Esophagus muscularis mucosa (tissue), 4 donors: ENCODE measurements around the gene NFAT5. TPM values are rescaled to one million over a fixed set of nuclear protein-coding genes. Genes with fewer than 3 reads are reported as not detected.

ENCODE experiments used
- DNase-seq: peaks from one replicate; pipeline ENCODE4 v3.0.0-alpha.2; 2017; ENCODE audit errors: extremely low spot score
- H3K27ac ChIP-seq, 4 donors: fragments of 200-600 bp; sonication (generic); replicated peaks in 1 of 4; 1 replicate in 3 of 4; 2 replicates in 1 of 4; pipeline ENCODE4 v1.5.1; 2016 to 2019; ENCODE audit warnings: mild to moderate bottlenecking in 1 of 4
- H3K27me3 ChIP-seq, 4 donors: fragments of 200-600 bp; sonication (generic); one replicate each; pipeline versions ENCODE4 v1.5.1 to v1.6.0; 2016 to 2019
- H3K36me3 ChIP-seq, 4 donors: fragments of 200-600 bp; sonication (generic); one replicate each; pipeline ENCODE4 v1.5.1; 2016 to 2019
- H3K4me1 ChIP-seq, 4 donors: fragments of 200-600 bp; sonication (generic); one replicate each; pipeline ENCODE4 v1.5.1; 2016 to 2019
- H3K4me3 ChIP-seq, 4 donors: fragments of 200-600 bp; sonication (generic); 1 replicate in 2 of 4; 2 replicates in 2 of 4; pipeline ENCODE4 v1.5.1; 2016 to 2019; ENCODE audit warnings: mild to moderate bottlenecking in 4 of 4, moderate library complexity in 1 of 4
- H3K9me3 ChIP-seq, 4 donors: fragments of 200-600 bp; sonication (generic); 1 replicate in 3 of 4; 2 replicates in 1 of 4; pipeline ENCODE4 v1.5.1; 2016 to 2019
- EP300 ChIP-seq: sonication (generic); formaldehyde crosslinking; IDR thresholded peaks from one replicate; pipeline ENCODE4 v1.6.1; 2017; ENCODE audit warnings: antibody characterized with exemption
- POLR2A ChIP-seq: fragments of 450-650 bp; IDR thresholded peaks from one replicate; pipeline ENCODE4 v1.6.1; 2017; ENCODE audit warnings: antibody characterized with exemption, moderate library complexity, mild to moderate bottlenecking, low read depth
- POLR2AphosphoS5 ChIP-seq, 2 donors: sonication (generic); formaldehyde crosslinking; IDR thresholded peaks; one replicate each; pipeline ENCODE4 v1.6.1; 2017; ENCODE audit warnings: antibody characterized with exemption in 2 of 2
- WGBS: methylation state at CpG from one replicate; pipeline ENCODE4 v1.1.5; 2018; 5-methylcytosine and 5-hydroxymethylcytosine counted together
- intact Hi-C: fragments of 100-400 bp; cut with DNase I; formaldehyde crosslinking; loops from one replicate; pipeline ENCODE4 v1.15.1; 2023
- total RNA-seq, 4 donors: library from RNA; depleted of rRNA; stranded (reverse); fragments of >200 nt; gene quantifications; one replicate each; pipeline versions ENCODE4 v1.1.0 to v1.2.1, GENCODE V29; 2016
- TF ChIP-seq, protein P1 (sequence below), 3 experiments: fragments of 200-600 bp in 2 of 3; fragments of 450-650 bp in 1 of 3; sonication (generic) in 2 of 3; IDR thresholded peaks; one replicate each; pipeline ENCODE4 v1.5.1; 2017 to 2019; ENCODE audit warnings: antibody characterized with exemption in 3 of 3, mild to moderate bottlenecking in 2 of 3, moderate library complexity in 1 of 3

The NFAT5 gene
- total RNA-seq, 4 donors from 2014 or later = 47.1 to 68.4 (median 59.6) TPM

DNA sequence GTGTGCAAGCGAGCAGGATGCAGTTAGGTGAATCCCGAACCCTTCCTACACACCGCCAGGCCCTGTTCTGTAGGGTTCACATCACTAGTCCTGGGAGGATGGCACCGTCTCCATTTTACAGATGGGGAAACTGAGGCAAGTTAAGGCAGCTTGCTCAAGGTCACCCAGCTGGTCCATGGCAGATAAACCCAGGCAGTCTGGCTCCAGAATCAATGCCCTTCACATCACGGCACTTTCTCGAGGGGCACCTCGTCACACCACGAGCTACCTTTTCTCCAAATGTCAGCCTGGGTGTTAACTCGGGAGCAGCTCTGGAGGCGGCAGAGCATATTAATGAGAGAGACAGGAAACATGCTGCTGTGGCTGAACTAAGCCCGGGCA lies 179.5 kb downstream of the NFAT5 start:
- 93% methylated on average over 11 of the region's 11 CpGs for WGBS
- no peak for DNase-seq
- TF ChIP-seq, protein P1, sequence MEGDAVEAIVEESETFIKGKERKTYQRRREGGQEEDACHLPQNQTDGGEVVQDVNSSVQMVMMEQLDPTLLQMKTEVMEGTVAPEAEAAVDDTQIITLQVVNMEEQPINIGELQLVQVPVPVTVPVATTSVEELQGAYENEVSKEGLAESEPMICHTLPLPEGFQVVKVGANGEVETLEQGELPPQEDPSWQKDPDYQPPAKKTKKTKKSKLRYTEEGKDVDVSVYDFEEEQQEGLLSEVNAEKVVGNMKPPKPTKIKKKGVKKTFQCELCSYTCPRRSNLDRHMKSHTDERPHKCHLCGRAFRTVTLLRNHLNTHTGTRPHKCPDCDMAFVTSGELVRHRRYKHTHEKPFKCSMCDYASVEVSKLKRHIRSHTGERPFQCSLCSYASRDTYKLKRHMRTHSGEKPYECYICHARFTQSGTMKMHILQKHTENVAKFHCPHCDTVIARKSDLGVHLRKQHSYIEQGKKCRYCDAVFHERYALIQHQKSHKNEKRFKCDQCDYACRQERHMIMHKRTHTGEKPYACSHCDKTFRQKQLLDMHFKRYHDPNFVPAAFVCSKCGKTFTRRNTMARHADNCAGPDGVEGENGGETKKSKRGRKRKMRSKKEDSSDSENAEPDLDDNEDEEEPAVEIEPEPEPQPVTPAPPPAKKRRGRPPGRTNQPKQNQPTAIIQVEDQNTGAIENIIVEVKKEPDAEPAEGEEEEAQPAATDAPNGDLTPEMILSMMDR (IDR thresholded peaks at IDR 0.05) = no peak
- TF ChIP-seq EP300 = no peak
- no peak for TF ChIP-seq POLR2AphosphoS5 (IDR thresholded peaks at IDR 0.05)
- no peak for TF ChIP-seq POLR2A
- no peak overlapping the region for H3K27ac ChIP-seq
- H3K4me3 ChIP-seq = no peak overlapping the region
- intact Hi-C loops = no loop called here
- no peaks in the 10 kb centered on the region for H3K9me3 ChIP-seq
- peaks cover 51 to 100% (median 98%) of the 10 kb centered on the region in 4 donors for H3K36me3 ChIP-seq
- H3K4me1 ChIP-seq = peaks cover 10 to 20% (median 14%) of the 10 kb centered on the region in 4 donors
- no peaks in the 10 kb centered on the region for H3K27me3 ChIP-seq

- peaks cover 55 to 100% (median 99%) of the 10 kb centered on the region in 4 donors for H3K36me3 ChIP-seq
- 91% methylated on average over 10 of the region's 10 CpGs for WGBS
- peaks cover 10 to 19% (median 14%) of the 10 kb centered on the region in 4 donors for H3K4me1 ChIP-seq
- H3K27me3 ChIP-seq = no peaks in the 10 kb centered on the region
- no peak overlapping the region for H3K27ac ChIP-seq
- intact Hi-C loops = no loop called here
- no peaks in the 10 kb centered on the region for H3K9me3 ChIP-seq
- no peak for DNase-seq
- no peak for TF ChIP-seq EP300
- TF ChIP-seq POLR2A = no peak
- TF ChIP-seq, protein P1 (IDR thresholded peaks at IDR 0.05) = no peak
- TF ChIP-seq POLR2AphosphoS5 (IDR thresholded peaks at IDR 0.05) = no peak
- no peak overlapping the region for H3K4me3 ChIP-seq
These were observed 180.2 kb downstream of the NFAT5 start for GRCh38 chr16:69745959-69746358.

DNA sequence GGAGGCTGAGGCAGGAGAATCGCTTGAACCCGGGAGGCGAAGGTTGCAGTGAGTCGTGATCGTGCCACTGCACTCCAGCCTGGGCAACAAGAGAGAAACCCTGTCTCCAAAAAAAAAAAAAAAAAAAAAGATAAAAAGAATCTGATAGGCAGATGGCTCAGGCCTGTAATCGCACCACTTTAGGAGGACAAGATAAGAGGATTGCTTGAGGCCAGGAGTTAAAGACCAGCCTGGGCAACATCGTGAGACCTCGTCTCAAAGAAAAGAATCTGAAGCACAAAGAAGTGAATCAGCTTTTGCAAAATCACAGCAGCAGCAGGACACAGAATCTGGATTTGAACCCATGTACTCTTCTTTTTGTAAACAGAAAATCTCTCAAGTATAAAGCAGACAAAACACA lies 181.3 kb downstream of the NFAT5 start:
- Histone ChIP-seq H3K4me1 (peaks cover 2 to 11% (median 3%) of the 10 kb centered on the region in 4 donors), H3K4me3 (no peak overlapping the region), H3K27ac (no peak overlapping the region), H3K27me3 (no peaks in the 10 kb centered on the region), H3K9me3 (no peaks in the 10 kb centered on the region), H3K36me3 (peaks cover 64 to 100% (median 99%) of the 10 kb centered on the region in 4 donors)
- TF ChIP-seq POLR2AphosphoS5 (IDR thresholded peaks at IDR 0.05) (no peak), POLR2A (no peak), EP300 (no peak)
- TF ChIP-seq, protein P1 (IDR thresholded peaks at IDR 0.05) = no peak
- 87% methylated on average over 8 of the region's 8 CpGs for WGBS
- DNase-seq = no peak
- intact Hi-C loops = no loop called here

- H3K27me3 ChIP-seq = no peaks in the 10 kb centered on the region
- H3K4me1 ChIP-seq = peaks cover 14 to 21% (median 17%) of the 10 kb centered on the region in 4 donors
- H3K27ac ChIP-seq = no peak overlapping the region
- peaks cover 57 to 87% (median 83%) of the 10 kb centered on the region in 4 donors for H3K36me3 ChIP-seq
- intact Hi-C loops = no loop called here
- no peak overlapping the region for H3K4me3 ChIP-seq
- no peak for DNase-seq
- TF ChIP-seq POLR2A = no peak
- TF ChIP-seq EP300 = no peak
- TF ChIP-seq, protein P1 (IDR thresholded peaks at IDR 0.05) = no peak
- no peak for TF ChIP-seq POLR2AphosphoS5 (IDR thresholded peaks at IDR 0.05)
- WGBS = 87% methylated on average over 20 of the region's 20 CpGs
- no peaks in the 10 kb centered on the region for H3K9me3 ChIP-seq
These were observed 183.1 kb downstream of the NFAT5 start for GRCh38 chr16:69748694-69749345.
